ENCODE data around the gene GMPR2.

GMPR2 gene

GRCh38 chr14:24250354-24250753 lies 17.6 kb downstream of the GMPR2 start:
- DNase-seq = no peak

DNA sequence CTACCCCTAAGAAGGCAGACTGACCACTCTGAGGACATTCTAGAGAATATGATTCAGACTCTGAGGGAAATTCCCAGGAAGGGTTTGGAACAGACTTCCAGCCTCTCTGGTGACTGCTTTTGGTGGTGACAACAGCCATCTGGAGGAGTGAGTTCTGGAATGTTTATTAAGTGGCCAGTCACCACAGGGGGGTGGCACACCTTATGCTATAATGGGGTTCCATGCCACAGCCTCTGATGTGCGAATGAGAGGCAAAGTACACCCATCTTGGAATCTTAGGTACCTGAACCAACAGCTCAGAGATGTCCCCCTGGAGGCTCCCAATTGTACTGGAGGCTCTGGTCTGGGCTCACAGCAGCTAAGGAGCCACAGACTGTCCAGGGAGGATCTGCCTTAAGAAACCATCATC lies 19.2 kb downstream of the GMPR2 start:
- DNase-seq = no peak

GRCh38 chr14:24252289-24253124 lies 19.8 kb downstream of the GMPR2 start:
- no peak for DNase-seq

GRCh38 chr14:24253936-24254335 lies 21.2 kb downstream of the GMPR2 start:
- DNase-seq = no peak

- no peak for DNase-seq
Measured at GRCh38 chr14:24254630-24255392, 22.1 kb downstream of the GMPR2 start.

DNA sequence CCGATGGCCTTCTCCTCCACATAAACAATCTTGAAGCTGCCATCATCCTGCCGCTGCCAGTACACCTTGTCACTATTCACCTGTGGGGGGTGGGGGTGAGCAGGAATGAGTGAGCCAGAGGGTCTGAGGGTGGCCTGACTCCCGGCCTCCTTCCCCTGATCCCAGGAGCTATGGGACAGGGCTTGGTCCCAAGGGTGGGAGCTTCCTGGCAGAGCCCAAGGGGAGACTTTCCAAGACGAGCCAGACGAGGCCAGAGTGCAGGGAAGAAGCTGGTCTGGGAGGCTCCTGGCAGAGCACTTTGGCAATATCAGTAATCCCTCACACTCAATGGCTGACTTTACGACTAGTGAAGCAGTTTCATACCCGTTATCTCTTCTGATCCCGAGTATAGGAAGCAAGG lies 22.7 kb downstream of the GMPR2 start:
- no peak for DNase-seq

DNA sequence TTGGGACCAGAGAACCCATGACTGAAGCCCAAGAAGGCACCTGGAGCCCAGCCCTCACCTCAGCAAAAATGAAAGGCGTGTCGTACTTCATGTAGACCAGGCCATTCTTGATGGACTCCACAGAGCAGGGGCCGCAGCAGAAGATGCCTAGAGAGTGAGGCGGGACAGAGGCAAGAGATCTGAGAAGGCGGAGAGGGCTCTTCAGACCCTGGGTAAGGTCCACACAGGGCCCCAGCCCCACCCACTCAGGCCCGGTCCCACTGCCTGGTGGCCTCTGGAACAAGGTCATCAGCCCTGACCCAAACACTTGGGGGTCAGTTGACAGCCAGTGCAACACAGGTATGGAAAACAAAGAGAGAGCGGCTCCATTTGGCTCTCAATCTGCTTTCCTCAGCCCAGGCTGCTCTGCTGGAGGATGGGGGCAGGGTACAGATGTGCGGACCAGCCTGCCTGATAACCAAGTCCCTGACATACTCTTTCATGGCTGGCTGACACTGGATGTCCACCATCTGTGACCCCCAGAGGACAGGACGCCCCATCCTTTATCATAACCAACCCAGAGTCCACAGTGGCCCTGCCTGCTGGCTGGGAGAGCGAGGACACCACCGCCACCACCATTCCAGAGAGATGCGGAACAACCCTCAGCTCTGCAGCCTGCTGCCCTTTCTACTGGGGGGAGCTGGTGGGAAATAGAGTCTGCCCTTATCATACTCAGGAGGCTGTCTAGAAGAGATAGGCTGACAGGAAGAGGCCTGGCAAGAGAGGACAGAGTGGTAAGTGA lies 23.4 kb downstream of the GMPR2 start:
- DNase-seq = no peak

- DNase-seq = no peak
Measured at GRCh38 chr14:24256960-24257359, 24.2 kb downstream of the GMPR2 start.

DNA sequence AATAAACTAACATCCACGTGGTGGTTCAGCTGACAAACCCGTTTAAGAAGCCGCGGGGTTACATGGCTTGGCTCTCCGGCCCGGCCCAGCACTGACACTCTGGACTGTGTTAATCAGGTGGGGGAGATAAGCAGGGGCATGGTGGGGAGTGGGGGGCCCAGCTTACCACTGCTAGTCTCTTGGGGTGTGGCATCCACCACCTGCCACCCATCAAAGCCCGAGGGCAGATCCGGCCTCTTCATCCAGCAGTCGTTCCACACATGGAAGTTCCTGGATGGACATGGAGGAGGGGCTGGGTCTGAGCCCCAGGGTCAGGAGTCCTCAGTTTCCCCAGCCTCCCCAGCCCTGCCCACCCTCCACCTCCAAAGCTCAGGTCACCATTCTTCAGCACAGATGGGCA lies 25.4 kb downstream of the GMPR2 start:
- no peak for DNase-seq

DNA sequence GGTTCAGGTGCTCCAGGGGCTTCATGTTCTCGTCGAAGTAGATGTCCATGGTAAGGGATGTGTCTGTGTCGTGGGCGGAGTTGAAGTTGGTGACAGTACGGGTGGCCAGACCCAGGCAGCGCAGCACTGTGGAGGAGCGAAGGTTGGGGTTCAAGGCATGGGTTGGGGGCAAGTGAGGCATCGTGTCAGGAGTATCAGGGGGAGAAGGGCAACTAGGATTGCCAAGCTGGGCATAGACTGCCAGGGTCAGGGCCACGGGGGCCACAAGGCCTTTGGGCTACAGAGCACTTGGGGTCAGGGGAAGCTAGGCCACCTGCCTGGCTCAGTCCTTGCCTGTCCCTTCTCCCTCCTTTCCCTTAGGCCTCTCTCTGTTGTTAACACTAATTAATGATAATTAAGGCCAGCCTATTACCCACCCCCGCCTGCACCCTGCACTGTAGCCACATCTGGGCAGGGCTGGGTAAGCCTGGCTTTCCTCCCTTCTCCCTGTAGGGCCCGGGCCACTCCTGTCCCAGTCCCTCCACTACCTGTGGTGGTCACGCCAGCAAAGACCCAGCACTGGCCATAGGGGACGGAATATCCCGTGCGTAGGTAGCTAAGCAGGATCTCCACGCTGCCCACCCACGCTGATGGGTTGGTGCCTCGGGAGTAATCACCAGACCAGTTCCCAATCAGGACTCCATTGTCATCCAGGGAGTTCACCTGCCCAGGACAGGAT lies 26.0 kb downstream of the GMPR2 start:
- DNase-seq = no peak

GRCh38 chr14:24259282-24260025 lies 26.7 kb downstream of the GMPR2 start:
- DNase-seq = no peak

DNA sequence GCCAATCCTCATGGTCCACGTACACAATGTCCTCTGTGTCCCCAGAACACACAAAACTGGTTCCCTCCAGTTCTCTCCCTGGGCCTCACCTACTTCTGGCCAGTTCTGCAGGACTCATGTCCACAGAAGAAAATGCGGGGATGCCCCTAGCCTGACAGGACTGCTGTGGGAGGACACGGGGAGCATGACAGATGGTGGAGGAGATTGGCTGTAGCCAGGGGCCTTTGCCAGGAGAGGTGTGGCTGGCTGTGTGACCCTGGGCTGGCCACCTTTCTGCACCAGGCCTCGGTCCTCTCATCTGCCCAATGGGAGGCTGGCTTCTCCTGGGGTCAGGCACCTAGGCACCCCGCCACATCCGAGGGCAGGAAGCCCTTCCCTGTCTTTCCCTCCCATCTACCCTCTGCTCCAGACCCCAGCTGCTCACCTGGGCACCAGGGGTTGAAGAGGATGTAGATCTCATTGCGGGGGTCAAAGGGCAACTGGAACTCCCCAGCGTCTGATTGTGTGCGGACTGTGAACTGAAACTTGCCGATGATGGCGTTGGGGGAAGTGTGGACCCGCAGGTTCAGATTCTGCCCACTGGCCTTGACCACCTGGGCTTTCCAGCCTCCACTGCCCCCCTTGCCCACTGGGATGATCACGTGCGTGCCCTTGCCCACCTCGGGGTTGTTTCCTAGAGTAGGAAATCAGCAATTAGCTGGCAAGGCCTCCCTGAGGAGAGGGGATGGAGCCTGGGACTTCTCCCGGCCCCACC lies 27.5 kb downstream of the GMPR2 start:
- DNase-seq = no peak

- DNase-seq = no peak
Measured at GRCh38 chr14:24260780-24261157, 28.0 kb downstream of the GMPR2 start.

- no peak for DNase-seq
Measured at GRCh38 chr14:24261256-24261968, 28.7 kb downstream of the GMPR2 start.

GRCh38 chr14:24261969-24262327 lies 29.2 kb downstream of the GMPR2 start:
- no peak for DNase-seq

GRCh38 chr14:24262821-24263733 lies 30.3 kb downstream of the GMPR2 start, which contains the start of gene TGM1:
Gene TGM1 (minus strand): TSS chr14:24263177. CDS start chr14:24262352, 825 bp downstream.
- no peak for DNase-seq

- DNase-seq = no peak
Measured at GRCh38 chr14:24263848-24264247, 31.1 kb downstream of the GMPR2 start.

- no peak for DNase-seq
Measured at GRCh38 chr14:24264298-24264697, 31.6 kb downstream of the GMPR2 start.
